ENCODE results near the gene CH25H. TPM values are rescaled to one million over a fixed set of nuclear protein-coding genes. Genes with fewer than 3 reads are reported as not detected.

CH25H gene
- total and polyA plus RNA-seq, 12 donors = 0.80 to 16.3 (median 4.9) TPM; not detected in 1

DNA sequence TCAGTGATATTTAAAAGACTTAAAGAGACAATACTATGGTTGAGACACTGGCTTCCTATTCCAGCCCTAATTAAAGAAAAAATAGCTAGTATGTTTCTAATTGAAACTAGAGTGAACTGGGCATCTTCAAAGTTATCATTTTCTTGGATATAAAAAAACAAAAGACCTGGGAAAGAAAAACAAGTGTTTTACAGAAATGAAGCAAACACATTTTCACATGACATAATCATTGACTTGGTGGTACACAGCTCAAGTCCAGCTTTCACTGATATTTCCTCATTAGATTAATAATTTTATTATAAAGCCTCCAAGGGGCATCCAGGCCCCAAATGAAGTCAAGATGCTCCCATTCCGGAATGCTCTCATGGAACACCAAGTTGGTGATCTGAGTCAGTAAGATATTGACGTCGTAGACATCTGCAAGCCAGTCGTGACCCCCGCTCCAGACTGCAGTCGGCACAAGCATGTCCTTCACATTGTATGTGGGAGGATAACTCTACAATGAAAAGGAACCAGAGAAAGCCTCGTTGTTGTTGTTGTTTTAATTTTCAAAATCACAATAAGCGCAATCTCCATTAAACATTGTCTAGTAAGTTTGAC, 7.5 kb upstream of the CH25H start:
- no peak for TF ChIP-seq POLR2A (IDR thresholded peaks at IDR 0.05)
- TF ChIP-seq, protein P1, sequence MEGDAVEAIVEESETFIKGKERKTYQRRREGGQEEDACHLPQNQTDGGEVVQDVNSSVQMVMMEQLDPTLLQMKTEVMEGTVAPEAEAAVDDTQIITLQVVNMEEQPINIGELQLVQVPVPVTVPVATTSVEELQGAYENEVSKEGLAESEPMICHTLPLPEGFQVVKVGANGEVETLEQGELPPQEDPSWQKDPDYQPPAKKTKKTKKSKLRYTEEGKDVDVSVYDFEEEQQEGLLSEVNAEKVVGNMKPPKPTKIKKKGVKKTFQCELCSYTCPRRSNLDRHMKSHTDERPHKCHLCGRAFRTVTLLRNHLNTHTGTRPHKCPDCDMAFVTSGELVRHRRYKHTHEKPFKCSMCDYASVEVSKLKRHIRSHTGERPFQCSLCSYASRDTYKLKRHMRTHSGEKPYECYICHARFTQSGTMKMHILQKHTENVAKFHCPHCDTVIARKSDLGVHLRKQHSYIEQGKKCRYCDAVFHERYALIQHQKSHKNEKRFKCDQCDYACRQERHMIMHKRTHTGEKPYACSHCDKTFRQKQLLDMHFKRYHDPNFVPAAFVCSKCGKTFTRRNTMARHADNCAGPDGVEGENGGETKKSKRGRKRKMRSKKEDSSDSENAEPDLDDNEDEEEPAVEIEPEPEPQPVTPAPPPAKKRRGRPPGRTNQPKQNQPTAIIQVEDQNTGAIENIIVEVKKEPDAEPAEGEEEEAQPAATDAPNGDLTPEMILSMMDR (IDR thresholded peaks at IDR 0.05) = no peak
- DNase-seq = no peak
- WGBS, 4 donors = 83 to 92% (median 87%) methylated on average over 8 of the region's 8 CpGs
- Histone ChIP-seq H3K4me1 (replicated peaks in 1 of 2) (peaks cover 5 to 19% of the 10 kb centered on the region in 2 donors), H3K27me3 (no peaks in the 10 kb centered on the region), H3K9me3 (replicated peaks in 1 of 3) (no peaks in the 10 kb centered on the region), H3K4me3 (no peak overlapping the region), H3K36me3 (replicated peaks in 1 of 2) (peaks cover 0 to 9% of the 10 kb centered on the region in 2 donors), H3K27ac (no peak overlapping the region)
- intact Hi-C loops (cut with DNase I) = loop anchor here (5.0 to 10.0 kb wide), 5 partner anchors 182 to 380 kb away; no protein-coding TSS in a partner anchor

DNA sequence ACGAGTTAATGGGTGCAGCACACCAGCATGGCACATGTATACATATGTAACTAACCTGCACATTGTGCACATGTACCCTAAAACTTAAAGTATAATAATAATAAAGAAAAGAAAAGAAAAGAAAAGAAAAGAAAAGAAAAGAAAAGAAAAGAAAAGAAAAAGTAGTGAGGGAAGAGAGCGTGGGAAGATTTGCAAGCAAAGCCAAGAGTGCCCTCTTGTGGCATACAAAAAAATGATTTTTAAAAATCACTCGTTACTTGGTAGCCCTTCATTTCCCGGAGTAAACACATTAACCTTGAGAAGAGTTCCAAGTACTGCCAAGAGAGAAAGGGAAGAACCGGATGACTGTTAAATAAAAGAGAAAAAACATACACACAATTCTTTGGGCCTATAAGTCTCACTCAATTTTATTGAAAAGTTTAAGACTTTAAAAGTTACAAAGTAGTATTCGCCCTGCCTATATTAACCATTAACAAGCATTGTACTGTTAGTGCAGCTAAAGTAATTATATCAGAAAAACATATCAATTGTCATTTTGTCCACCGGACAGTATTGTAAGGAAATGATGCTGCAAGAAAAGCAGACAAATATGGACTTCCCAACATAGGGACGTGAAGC, 6.2 kb upstream of the CH25H start:
- Histone ChIP-seq H3K36me3 (replicated peaks in 1 of 2) (peaks cover 0 to 9% of the 10 kb centered on the region in 2 donors), H3K4me3 (no peak overlapping the region), H3K4me1 (replicated peaks in 1 of 2) (peaks cover 6 to 21% of the 10 kb centered on the region in 2 donors), H3K27ac (peak overlapping the region in 2 of 5 donors; percentile 1 to 34), H3K9me3 (replicated peaks in 1 of 3) (no peaks in the 10 kb centered on the region), H3K27me3 (peaks cover 4% of the 10 kb centered on the region)
- DNase-seq = peak in 1 of 7 donors; percentile 14
- intact Hi-C loops (cut with DNase I) = loop anchor here (5.0 to 10.0 kb wide), 4 partner anchors 181 to 378 kb away; no protein-coding TSS in a partner anchor
- TF ChIP-seq, protein P1 (IDR thresholded peaks at IDR 0.05) = peak; percentile 56 to 97 (median 77)
- no peak for TF ChIP-seq POLR2A (IDR thresholded peaks at IDR 0.05)
- WGBS, 4 donors = 24 to 31% (median 26%) methylated on average over 8 of the region's 8 CpGs

DNA sequence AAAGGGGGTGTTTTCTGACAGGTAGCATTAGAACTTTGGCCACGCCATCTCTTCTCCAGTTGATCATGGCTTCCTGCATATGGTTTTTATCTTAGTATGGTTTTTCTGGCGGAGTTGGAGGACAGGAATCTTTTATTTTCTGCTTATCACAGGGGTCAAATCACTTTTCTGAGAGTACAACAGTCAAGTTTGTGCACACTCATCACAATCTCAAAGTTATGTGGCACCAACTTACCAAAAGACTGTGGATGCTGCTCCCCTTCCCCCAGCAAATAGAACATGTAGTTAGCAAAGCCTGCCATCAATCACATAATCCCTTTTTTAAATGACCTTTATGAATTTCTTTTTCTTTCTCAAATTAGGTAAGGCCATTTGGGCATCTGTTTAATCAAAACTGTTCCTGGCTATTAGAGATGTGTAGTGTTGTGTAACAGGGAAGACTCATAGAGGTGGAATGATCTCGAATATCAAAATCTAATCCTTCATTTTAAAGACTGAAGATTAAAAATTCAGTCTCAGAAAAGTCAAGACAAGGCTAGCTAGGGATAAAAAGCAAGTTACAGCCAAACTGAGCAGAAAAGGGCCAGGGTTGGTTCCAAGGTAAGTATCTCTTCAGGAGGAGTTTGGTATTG, 3.8 kb upstream of the CH25H start:
- peaks cover 16% of the 10 kb centered on the region for H3K27me3 ChIP-seq
- WGBS, 4 donors = 80 to 88% (median 85%) methylated on average over 3 of the region's 3 CpGs

DNA sequence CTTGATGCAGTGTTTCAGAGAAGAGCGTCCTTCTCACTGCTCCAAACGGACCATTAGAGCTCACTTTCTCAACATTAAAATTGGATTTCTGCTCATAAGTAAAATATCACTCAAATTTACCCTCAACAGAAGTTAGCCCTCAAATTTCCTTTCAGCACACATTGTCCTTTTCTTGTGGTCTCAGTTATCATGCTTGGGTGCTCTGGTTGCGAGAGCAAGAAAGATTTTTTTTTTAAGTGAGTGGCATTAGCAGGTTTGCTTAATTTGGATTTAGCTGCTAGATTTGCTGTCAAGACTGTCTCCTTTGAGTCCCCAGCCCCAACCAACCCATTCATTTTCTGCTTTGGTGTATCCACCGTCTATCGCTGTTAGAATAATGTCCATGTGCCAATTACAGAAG, 2.6 kb upstream of the CH25H start:
- Histone ChIP-seq H3K27me3 (peaks cover 25% of the 10 kb centered on the region), H3K4me1 (replicated peaks in 1 of 2) (peaks cover 15 to 25% of the 10 kb centered on the region in 2 donors), H3K4me3 (no peak overlapping the region), H3K36me3 (replicated peaks in 1 of 2) (no peaks in the 10 kb centered on the region), H3K9me3 (replicated peaks in 1 of 3) (no peaks in the 10 kb centered on the region), H3K27ac (no peak overlapping the region)
- 92 to 93% (median 92%) methylated on average over 5 of the region's 5 CpGs for WGBS, 4 donors
- intact Hi-C loops (cut with DNase I) = loop anchor here (5.0 to 10.0 kb wide), 5 partner anchors 105 to 375 kb away; no protein-coding TSS in a partner anchor
- DNase-seq = no peak
- no peak for TF ChIP-seq POLR2A (IDR thresholded peaks at IDR 0.05)
- TF ChIP-seq, protein P1 (IDR thresholded peaks at IDR 0.05) = no peak

More for the DNA sequence above, 3.8 kb upstream of the CH25H start:
- Histone ChIP-seq H3K4me3 (no peak overlapping the region), H3K4me1 (replicated peaks in 1 of 2) (peaks cover 15 to 25% of the 10 kb centered on the region in 2 donors), H3K27ac (no peak overlapping the region), H3K36me3 (replicated peaks in 1 of 2) (peaks cover 0 to 8% of the 10 kb centered on the region in 2 donors), H3K9me3 (replicated peaks in 1 of 3) (no peaks in the 10 kb centered on the region)
- no peak for DNase-seq
- no peak for TF ChIP-seq POLR2A (IDR thresholded peaks at IDR 0.05)
- intact Hi-C loops (cut with DNase I) = loop anchor here (5.0 to 10.0 kb wide), 4 partner anchors 179 to 376 kb away; no protein-coding TSS in a partner anchor
